ENCODE results near the gene CHPF2. TPM values are rescaled to one million over a fixed set of nuclear protein-coding genes. Genes with fewer than 3 reads are reported as not detected.

Gene CHPF2
- total RNA-seq, 1 experiment from 2014 or later = 48.1 TPM

- Mint-ChIP-seq H3K4me3 (ENCODE audit: low read depth, unreplicated experiment) (peak overlapping the region; percentile 44), H3K9me3 (ENCODE audit: low read depth, unreplicated experiment) (no peaks in the 10 kb centered on the region), H3K27ac (ENCODE audit: unreplicated experiment) (no peak overlapping the region), H3K36me3 (ENCODE audit: insufficient read depth, unreplicated experiment) (no peaks in the 10 kb centered on the region), H3K27me3 (ENCODE audit: unreplicated experiment) (peaks cover 88% of the 10 kb centered on the region), H3K4me1 (ENCODE audit: low read depth, unreplicated experiment) (no peaks in the 10 kb centered on the region)
- no TSS peak for BruUV-seq (replicated peaks)
- intact Hi-C loops (cut with micrococcal nuclease; ENCODE audit: unreplicated experiment) = no loop called here
- peak; percentile 39 for DNase-seq
- CTCF ChIA-PET = interaction anchor here (0.6 to 0.9 kb wide), 2 partner anchors 9 to 50 kb away, joined by 3 to 13 read pairs; partner anchors contain the start of gene ABCF2
- no peak for TF ChIP-seq CTCF (IDR thresholded peaks at IDR 0.05; ENCODE audit: unreplicated experiment)
Observed at GRCh38 chr7:151276666-151277590, 44.6 kb downstream of the CHPF2 start.

- peak overlapping the region; percentile 44 for H3K4me3 Mint-ChIP-seq (ENCODE audit: low read depth, unreplicated experiment)
- no peaks in the 10 kb centered on the region for H3K9me3 Mint-ChIP-seq (ENCODE audit: low read depth, unreplicated experiment)
- no peak for DNase-seq
- BruUV-seq (replicated peaks) = no TSS peak
- no peak for TF ChIP-seq CTCF (IDR thresholded peaks at IDR 0.05; ENCODE audit: unreplicated experiment)
- no peak overlapping the region for H3K27ac Mint-ChIP-seq (ENCODE audit: unreplicated experiment)
- H3K27me3 Mint-ChIP-seq (ENCODE audit: unreplicated experiment) = peaks cover 89% of the 10 kb centered on the region
- H3K4me1 Mint-ChIP-seq (ENCODE audit: low read depth, unreplicated experiment) = no peaks in the 10 kb centered on the region
- H3K36me3 Mint-ChIP-seq (ENCODE audit: insufficient read depth, unreplicated experiment) = no peaks in the 10 kb centered on the region
- CTCF ChIA-PET = interaction anchor here (0.9 kb wide), 1 partner anchor 51 kb away, joined by 3 read pairs; the partner anchor contains the start of gene ABCF2
- intact Hi-C loops (cut with micrococcal nuclease; ENCODE audit: unreplicated experiment) = no loop called here
Observed at GRCh38 chr7:151277631-151278030, 45.3 kb downstream of the CHPF2 start.

GRCh38 chr7:151278949-151279348 lies 46.7 kb downstream of the CHPF2 start:
- Mint-ChIP-seq H3K27ac (ENCODE audit: unreplicated experiment) (no peak overlapping the region), H3K4me3 (ENCODE audit: low read depth, unreplicated experiment) (no peak overlapping the region), H3K36me3 (ENCODE audit: insufficient read depth, unreplicated experiment) (no peaks in the 10 kb centered on the region), H3K27me3 (ENCODE audit: unreplicated experiment) (peaks cover 98% of the 10 kb centered on the region), H3K9me3 (ENCODE audit: low read depth, unreplicated experiment) (no peaks in the 10 kb centered on the region), H3K4me1 (ENCODE audit: low read depth, unreplicated experiment) (no peaks in the 10 kb centered on the region)
- CTCF ChIA-PET = no interaction called here
- no TSS peak for BruUV-seq (replicated peaks)
- no peak for DNase-seq
- TF ChIP-seq CTCF (IDR thresholded peaks at IDR 0.05; ENCODE audit: unreplicated experiment) = no peak
- intact Hi-C loops (cut with micrococcal nuclease; ENCODE audit: unreplicated experiment) = no loop called here

- CTCF ChIA-PET = no interaction called here
- no TSS peak for BruUV-seq (replicated peaks)
- Mint-ChIP-seq H3K4me3 (ENCODE audit: low read depth, unreplicated experiment) (no peak overlapping the region), H3K9me3 (ENCODE audit: low read depth, unreplicated experiment) (no peaks in the 10 kb centered on the region), H3K4me1 (ENCODE audit: low read depth, unreplicated experiment) (no peaks in the 10 kb centered on the region), H3K36me3 (ENCODE audit: insufficient read depth, unreplicated experiment) (no peaks in the 10 kb centered on the region), H3K27me3 (ENCODE audit: unreplicated experiment) (peaks cover 97% of the 10 kb centered on the region), H3K27ac (ENCODE audit: unreplicated experiment) (no peak overlapping the region)
- DNase-seq = no peak
- no peak for TF ChIP-seq CTCF (IDR thresholded peaks at IDR 0.05; ENCODE audit: unreplicated experiment)
- intact Hi-C loops (cut with micrococcal nuclease; ENCODE audit: unreplicated experiment) = no loop called here
Observed at GRCh38 chr7:151279868-151280267, 47.6 kb downstream of the CHPF2 start.
